HTERT RPE-1 (cell line): ENCODE data around the gene NDUFAF8.

Experiments
- in situ Hi-C: fragments of 300-500 bp; cut with MboI; formaldehyde crosslinking; loops from 4 replicates; pipeline ENCODE4 v1.14.3; 2020; ENCODE audit warnings: low sequenced_read_pairs

The NDUFAF8 gene

GRCh38 chr17:81200695-81201580, 38.2 kb upstream of the NDUFAF8 start:
- in situ Hi-C loops: no loop called here

GRCh38 chr17:81202318-81202717, 36.8 kb upstream of the NDUFAF8 start:
- in situ Hi-C loops: no loop called here

- in situ Hi-C loops: no loop called here
Measured at GRCh38 chr17:81203136-81203535, 36.0 kb upstream of the NDUFAF8 start.

DNA sequence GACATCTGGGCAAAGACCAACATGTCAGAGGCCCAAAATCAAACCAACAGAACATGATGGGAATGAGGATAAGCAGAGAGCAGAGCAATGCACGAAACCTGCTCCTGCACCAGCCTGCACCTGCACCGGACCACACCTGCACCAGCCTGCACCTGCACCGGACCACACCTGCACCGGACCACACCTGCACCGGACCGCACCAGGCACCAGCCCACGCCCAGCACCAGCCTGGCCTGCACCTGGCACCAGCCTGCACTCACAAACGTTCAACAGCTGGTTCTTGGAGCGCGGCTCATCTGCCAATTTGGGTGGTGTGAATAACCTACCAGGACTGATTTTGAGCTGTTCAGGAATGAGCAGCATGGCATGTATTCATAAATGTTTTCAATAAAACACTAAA, 34.5 kb upstream of the NDUFAF8 start:
- in situ Hi-C loops: no loop called here

- in situ Hi-C loops: no loop called here
Measured at GRCh38 chr17:81206166-81206565, 33.0 kb upstream of the NDUFAF8 start.

DNA sequence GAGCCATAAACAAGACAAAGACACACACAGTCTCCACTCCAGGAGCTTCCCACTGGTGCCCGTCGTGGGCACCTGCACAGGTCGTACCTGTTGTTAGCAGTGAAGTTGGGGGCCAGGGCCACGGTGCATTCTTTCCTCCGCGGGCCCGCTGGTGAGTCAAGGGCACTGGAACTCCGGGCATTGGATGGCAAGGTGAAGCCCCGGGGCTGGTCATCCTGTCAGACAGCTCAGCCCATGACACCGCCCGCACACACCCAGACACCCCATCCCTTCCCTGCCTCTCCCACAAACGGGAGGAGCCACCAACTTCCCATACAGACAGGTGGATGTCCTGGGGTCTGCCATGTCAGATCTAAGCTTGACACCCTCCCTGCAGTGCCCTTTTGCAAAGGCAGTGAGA, 32.5 kb upstream of the NDUFAF8 start:
- in situ Hi-C loops: no loop called here

DNA sequence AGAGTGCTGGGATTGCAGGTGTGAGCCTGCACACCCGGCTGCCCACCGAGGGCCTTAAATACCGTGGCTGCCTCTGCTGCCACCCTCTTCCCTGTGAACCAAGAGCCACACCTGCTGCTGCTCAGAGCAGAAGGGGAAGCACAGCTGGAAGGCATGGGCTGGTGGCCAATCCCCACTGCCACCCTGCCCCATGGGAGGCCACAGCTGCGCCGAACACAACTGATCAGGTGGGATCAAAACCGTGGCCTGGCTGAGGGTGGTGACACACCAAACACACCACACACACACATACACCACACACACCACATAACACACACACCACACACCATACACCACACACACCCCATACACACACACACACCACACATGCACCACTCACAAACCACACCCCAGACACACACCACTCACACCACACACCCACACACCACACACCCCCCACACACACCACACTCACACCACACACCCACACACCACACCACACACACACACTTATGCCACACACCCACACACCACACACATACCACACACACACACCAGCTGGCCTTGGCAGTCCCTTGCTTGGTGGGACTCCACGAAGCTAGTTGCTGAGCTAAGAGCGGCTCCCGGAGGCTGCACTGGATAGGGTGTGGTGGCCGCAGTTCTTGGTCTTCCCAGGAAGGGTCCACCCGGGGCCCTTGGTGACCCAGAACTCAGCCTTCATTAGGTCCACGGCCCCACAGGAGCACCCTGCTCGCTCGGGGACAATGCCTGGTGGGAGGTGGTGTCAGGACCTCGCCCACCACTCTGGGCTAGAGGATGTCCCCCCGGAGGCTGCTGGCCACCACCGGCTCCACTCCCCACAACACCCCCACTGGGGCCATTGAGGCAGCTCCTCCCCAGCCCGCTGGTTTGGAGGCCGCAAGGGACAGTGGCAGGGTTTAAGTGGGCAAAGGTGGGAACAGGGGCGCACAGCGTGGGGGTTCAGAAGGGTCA, 31.2 kb upstream of the NDUFAF8 start:
- in situ Hi-C loops: no loop called here

- in situ Hi-C loops: no loop called here
Measured at GRCh38 chr17:81208651-81209050, 30.5 kb upstream of the NDUFAF8 start.

- in situ Hi-C loops: no loop called here
Measured at GRCh38 chr17:81209141-81209540, 30.0 kb upstream of the NDUFAF8 start.

DNA sequence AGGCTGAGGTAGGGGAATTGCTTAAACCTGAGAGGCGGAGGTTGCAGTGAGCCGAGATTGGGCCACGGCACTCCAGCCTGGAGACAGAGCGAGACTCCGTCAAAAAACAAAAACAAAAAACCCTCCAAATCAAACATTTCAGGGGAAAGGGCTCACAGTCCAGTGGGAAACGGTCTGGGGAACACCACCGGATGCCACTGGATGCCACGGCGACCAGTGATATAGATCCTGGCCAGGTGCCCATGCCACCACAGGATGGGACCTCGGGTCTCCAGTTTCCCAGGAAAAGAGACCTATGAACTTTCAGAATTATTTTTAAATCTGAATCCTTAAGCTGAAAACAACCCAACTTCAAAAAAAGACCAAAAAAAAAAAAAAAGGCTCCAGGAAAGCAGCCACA, 28.7 kb upstream of the NDUFAF8 start:
- in situ Hi-C loops: no loop called here

DNA sequence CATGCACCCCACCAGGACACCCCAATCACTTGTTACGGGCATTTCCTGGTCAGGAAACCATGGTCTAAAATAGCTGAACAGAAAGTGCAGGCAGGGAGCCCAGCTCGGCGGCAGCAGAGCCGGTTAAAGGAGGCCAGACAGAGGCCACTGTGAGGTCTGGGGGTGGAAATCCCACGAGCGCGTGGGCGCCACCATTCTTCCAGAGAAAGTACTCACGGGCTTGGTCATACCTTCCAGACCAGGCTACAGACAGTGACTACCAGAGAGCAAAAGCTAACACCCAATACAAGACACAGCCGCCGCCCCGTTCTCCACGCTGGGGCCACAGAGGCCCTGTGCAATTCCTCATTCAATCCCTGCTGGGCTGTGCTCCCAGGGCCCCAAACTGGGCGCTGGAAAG, 28.2 kb upstream of the NDUFAF8 start:
- in situ Hi-C loops: no loop called here

- in situ Hi-C loops: no loop called here
Measured at GRCh38 chr17:81212365-81212764, 26.8 kb upstream of the NDUFAF8 start.

- in situ Hi-C loops: no loop called here
Measured at GRCh38 chr17:81213978-81214377, 25.1 kb upstream of the NDUFAF8 start.

- in situ Hi-C loops: no loop called here
Measured at GRCh38 chr17:81217491-81217890, 21.6 kb upstream of the NDUFAF8 start.

DNA sequence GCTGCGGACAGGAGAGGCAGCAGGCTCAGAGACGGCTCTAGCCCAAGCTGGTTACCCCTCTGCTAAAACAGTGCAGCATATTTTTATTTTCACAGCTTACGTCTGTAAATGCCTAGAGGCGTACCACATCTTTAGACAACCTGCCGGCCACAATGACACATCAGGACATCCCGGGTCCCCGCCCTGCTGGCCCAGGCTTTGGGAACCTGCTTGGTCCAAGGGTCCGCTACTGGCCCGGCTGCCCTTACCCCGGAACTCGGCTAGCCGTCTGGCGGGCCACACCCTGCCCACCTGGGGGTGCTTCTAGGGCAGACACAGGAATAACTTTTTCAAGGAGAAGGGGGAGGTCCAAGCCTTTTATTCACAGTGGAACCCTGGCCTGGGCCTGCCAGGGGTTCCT, 20.7 kb upstream of the NDUFAF8 start:
- in situ Hi-C loops: no loop called here

GRCh38 chr17:81218991-81219390, 20.1 kb upstream of the NDUFAF8 start:
- in situ Hi-C loops: no loop called here

DNA sequence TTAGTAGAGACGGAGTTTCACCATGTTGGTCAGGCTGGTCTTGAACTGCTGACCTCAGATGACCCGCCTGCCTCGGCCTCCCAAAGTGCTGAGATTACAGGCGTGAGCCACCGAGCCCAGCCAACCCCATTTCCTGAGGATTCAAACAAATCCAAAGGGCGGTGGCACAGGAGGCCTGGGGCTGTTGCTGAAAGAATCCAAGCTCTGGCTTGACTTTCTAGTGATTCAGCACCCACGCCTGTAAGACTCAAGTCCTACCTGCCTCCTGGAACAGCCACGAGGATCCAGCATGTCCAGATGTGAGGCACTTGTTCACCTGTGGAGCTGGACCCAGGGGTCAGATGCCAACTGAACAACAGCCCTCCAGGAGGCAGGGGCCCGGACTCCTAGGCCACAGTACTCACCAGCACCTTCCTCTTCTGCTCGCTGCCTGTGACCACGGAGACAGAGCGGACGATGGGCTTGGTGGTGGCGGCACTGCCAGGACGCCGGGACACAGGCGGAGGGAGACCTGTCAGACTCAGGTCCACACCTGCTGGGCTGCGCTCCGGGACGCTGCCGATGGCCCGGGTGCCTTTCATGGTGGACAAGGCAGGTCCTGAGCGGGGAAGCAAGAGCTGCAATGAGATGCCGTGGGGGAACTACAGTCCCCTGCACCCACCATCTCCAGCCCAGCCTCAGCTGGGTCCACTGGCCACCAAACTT, 19.5 kb upstream of the NDUFAF8 start:
- in situ Hi-C loops: no loop called here

GRCh38 chr17:81221371-81221841, 17.7 kb upstream of the NDUFAF8 start:
- in situ Hi-C loops: no loop called here

DNA sequence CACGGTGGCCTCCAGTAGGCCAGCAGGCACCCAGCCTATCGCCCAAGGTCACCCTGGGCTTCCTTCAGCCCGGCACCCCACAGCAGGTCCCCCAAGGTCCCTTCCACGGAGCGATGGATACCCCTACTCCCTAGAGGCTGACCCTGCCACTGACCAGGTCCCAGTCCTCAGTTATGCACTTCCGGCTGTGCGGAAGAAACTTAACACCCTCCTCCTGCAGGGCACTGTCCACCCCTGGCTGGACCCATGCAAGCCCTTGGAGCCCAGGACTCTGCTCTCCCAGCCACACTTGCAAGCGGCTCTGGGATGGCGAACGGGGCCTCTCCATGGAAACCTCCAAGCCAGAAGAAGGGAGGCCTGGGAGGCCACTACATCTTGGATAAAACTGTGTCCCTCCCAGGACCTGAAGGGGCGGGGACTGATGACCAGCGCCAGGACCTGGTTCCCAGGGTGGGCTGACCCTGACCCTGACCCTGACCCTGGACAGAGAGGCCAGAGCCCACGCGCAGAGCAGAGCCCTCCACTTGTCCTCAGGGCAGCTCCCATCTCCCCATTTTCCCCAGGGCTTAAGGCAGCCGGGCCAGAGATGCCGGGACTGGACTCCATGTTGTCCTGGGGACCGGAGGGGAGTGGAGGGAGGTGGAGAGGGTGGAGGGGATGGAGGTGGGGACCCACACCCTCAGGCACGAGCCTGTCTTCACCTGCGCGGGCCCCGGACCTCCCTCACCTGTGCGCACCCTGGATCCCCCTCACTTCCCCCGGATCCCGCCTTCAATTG, 17.1 kb upstream of the NDUFAF8 start:
- in situ Hi-C loops: no loop called here

DNA sequence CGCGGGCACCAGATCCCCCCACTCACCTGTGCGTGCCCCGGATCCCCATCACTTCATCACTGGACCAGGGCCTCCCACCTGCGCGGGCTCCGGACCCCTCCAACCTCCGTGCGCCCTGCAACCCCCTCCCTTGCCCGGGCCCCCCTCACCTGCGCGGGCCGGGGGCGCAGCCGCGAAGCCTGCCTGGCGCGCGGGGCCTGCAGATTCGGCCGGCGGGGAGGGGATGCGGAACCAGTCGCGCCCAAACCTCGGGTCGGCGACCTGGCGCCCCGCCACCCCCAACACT, 16.6 kb upstream of the NDUFAF8 start:
- in situ Hi-C loops: no loop called here
